NK-92 treated with Interleukin-12 subunit alpha and Interleukin-12 subunit beta, amount 100 ng/mL, for 24 hours (cell line): ENCODE measurements around the gene TOMM5.
"Not testable (repeated sequence)": the region's sequence is repeated elsewhere in the genome, so short reads cannot be mapped to it uniquely, and the experiment has no call there.

Experiments
- DNase-seq: peaks from one replicate; lab custom pipeline; 2025; lab: John Stamatoyannopoulos, UW

The TOMM5 gene

DNA sequence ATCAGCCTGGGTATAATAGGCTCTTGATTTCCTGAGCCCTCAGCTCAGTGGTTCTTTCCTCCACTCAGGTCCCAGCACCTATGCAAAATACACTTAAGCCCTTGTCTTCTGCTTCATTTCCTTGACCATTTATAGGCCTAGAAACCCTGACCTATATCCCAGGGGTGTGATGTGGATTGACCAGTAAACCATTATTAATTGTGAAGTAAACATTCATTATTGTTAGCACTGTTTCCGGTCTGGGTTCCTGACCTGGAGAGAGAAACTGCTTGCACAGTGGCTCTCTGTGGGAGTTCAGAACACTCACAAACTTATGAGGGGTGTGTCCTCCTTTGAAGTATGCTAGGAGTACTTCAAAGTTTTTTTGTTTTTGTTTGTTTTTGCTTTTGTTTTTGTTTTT, 19.6 kb upstream of the TOMM5 start:
- no peak for DNase-seq

DNA sequence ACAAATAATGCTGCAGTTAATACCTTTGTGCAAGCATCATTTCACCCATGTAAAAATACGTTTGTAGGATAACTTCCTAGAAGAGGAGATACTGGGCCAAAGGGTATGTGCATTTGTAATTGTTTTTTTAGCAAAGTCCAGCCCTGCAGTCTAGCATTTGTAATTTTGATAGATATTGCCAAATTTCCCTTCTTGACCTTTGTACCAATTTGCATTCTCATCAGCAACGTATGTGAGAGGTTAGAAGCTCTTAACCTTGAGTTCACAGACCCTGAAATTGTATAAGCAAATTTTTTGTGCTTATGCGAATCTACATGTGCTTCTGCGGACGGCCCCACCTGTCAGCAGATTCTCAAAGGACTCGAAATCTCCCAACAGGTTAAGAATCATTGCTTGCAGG, 18.6 kb upstream of the TOMM5 start:
- DNase-seq: no peak

DNA sequence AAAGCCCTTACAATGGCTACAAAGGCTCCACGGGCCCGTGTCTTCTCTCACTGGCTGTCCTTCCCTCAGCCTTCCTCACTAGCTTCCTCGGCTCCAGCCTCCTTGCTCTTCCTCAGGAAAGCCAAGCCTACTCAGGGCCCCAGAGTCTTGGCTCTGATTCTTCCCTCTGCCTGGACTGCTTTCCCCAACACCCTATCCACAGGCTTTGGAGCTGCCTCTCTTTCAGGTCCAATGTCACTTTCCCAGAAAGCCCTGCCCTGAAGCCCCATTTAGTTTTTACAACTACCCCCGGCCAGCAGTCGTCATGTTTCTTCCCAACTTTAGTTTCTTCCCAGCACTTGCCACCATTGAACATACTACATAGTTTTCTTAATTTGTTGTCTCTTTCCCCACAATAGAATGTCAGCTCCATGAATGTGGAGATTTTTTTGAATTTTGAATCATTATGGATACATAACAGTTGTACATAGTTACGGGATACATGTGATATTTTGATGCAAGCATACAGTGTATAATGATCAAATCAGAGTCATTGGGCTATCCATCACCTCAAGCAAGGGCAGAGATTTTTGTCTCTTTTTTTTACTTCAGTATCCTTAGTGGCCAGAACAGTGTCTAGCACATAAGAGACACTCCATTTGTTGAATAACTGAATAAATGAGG, 17.5 kb upstream of the TOMM5 start:
- no peak for DNase-seq

DNA sequence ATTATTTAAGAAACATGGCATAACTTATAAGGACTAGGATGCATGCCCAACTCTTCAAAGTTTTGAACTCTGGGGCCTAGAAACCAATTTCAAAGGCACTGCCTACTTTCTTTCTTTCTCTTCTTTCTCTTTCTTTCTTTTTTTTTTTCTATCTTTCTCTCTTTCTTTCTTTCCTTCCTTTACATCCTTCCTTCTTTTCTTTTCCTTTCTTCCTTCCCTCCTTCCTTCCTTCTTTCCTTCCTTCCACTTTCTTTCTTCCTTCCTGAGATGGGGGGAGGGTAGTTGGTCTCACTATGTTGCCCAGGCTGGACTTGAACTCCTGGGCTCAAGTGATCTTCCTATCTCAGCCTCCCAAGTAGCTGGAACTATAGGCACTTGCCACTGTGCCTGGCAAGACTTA, 15.9 kb upstream of the TOMM5 start:
- no peak for DNase-seq

DNA sequence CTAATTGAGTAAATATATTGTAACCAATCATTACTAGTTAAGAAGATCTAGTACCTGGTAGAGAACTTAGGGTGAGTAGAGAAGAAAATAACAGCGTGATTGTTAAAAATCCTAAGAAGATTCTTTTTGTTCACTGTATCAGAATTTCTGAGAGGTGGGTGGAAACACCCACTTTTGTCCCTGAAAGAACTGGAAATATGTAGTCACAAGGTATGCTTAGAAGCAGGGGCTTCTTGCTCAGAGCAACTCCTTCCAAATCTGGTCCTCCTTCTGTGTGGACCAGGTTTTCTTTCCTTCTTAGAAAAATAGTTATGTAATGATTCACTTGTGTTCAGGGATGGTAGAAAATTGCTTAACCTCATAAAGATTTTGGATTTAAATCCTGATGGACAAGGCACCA, 11.9 kb upstream of the TOMM5 start:
- no peak for DNase-seq

DNA sequence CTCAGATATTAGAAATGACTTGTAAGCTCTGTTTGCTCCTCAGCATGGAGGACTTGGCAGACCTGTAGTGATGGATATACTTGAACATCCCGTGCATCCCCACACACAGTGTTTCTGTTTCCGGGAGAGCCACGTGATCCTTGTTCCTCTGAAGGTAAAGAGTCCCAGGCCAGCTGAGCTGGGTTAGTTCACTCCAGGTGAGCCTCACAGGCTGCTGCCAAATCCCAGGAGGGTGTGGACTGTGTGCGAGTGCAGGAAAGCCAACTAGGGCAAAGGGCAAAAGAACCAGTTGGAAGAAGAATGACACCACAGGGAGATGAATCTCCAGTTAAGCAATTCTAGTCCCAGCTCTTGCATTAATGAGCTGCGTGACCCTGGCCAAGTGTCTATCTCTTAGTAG, 10.4 kb upstream of the TOMM5 start:
- no peak for DNase-seq

DNA sequence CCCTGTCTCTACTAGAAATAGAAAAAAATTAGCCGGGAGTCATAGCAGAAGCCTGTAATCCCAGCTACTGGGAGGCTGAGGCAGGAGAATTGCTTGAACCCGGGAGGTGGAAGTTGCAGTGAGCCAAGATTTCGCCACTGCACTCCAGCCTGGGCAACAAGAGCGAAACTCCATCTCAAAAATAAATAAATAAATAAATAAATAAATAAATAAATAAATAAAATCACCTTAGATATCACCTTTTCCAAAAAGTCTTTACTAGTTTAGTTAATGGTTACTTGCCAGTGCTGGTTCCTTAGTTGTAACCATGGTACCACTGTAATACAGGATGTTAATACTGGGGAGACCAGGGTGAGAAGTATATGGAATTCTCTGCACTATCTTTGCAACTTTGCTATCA, 9.7 kb upstream of the TOMM5 start:
- not testable (repeated sequence) for DNase-seq

DNA sequence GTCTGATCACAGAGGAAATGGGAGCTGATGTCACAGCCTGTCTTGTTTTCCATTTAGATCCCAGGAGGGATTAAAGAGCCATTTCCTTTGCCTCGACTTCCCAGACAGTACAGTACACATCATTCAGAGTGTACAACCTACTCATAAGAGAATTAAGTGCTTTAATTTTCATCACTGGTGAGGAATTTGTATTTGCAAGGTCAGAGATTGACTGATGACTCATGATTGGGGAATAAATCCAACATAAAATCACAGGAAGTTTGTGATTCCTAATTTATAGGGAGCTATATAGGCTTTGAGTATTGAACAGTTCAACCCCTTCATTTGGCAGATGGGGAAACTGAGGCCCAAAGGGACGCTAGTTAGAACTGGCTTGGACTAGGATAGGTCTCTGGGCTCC, 4.1 kb upstream of the TOMM5 start:
- no peak for DNase-seq

DNA sequence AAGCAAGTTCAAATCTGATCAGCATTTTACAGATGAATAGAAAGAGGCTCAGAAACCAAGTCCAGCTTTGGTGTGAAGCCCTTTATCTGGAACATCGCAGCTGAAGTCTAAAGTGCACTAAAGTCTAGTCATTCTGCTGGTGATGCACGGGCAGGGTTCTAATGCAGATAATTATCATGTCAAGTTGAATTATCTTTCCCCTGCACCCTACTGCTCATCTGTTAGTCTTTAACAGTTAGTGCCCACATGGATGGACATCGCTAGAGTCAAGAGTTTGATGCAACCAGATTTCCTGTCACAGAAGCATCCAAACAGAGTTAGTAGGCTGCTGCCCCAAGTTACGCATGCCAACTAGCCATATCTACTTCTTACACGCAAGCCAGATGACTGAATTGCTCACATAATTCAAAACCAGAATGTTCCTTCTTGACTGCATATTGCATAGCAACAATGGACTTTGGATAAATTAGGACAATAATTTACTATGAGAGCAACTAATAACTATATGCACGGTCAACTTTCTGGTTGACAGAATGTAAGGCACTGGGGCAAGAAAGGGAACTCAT, 1.6 kb upstream of the TOMM5 start:
- no peak for DNase-seq

DNA sequence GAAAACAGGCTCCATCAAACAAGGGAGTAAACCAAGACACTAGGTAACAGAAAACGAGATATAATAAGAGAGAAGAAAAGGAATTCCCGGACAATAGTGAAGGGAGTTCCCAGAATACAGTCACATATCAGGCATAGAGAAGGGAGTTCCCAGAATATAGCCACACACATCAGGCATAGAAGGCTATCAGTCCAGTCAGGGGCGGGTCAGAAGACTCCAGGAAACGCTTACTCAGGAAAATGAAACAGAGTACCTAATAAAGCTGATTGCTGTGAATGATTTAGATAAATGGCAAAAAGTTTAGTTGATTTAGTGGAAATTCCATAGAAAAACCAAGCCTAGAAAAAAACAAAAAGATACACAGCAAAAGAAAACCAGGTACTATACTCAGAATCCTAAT, 4.9 kb downstream of the TOMM5 start:
- DNase-seq: no peak

DNA sequence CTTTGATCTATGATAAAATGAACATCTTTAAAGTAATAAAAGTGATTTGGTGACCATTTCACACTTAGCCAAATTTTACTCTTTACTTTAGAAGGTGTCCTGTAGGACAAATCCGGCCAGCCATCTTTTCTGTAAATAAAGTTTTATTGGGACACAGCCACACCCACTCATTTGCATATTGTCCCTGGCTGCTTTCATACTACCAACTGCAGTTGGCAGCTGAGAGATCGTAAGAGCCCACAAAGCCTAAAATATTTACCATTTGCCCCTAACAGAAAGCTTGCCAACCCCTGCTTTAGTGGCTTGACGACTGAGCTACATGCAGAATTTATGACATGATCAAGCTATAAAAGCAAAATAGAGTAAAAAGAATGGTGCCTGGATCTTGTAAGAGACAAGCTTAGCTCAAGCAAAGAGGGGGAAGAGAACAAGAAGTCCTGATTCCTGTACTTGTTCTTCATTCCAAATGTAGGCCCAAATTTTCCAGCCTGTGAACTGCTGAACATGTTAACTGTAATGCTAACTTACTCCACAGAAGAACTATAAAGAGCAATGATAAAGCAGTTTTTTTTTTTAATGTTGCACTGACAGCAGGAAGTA, 8.8 kb downstream of the TOMM5 start:
- no peak for DNase-seq

DNA sequence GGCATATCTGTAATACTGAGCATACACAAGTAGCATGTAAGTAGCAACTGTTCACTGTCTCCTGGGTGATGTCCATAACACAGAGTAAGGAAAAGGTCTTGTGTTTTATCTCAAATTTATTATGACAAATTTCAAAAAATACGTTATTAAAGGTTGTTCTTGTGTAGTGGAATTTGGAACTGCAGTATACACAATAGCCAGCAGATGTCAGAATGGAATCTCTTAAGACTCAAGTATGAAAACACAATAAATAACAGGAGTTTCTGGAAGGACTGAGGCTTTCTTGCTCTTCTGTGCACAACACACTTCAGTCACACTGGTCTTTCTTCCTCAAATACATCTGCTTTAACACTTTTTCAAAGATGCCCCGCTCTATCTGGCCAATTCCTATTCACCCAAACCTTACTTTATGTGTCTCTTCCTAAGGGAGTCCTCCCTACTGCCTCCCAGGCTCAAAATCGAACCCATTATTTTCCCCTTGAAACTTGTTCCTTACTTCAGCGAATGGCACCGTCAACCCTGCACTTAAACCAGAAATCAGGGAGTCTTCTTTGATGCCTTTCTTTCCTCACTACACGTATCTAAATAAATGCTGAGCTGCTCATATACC, 9.7 kb downstream of the TOMM5 start:
- no peak for DNase-seq

DNA sequence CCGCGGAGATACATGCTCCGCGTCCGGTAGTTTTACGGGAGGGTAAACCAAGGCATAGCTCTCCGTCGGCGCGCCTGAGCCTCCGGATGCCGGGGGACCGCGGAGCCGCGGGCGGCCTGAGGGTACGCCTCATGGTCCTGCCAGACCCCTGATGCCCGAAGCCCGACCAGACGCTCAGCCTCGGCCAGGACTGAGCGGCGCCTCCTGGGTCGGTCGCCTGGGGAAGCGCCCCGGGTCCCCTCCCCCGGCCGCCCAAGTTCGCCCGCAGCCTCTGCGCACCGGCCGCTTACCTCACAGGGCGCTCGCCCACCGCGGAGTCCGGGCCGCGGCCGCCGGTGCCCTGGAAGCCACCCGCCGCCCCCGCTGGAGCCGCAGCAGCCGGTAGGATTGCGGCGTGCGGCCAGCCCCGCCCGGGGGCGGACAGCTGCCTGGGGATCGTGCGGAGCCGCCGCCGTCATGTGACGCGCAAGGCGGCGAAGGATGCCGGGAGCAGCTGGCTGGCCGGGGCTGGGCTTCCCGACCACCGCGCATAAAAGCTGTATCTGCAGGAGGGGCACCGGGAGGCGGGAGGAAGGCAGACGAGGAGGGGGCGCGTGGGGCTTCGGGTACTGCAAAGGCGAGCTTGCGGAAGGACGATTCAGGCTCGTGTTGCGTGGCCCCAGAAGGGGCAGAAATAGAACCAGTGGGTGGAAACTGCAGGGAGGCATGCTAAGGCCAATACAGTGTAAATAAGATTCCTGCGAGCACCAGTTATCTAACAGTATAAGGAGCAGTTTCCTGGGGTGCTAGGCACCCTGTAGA, 16.3 kb downstream of the TOMM5 start, which contains the start of gene FBXO10:
Gene FBXO10 (minus strand): TSS at position 460 of the 801 bp plus-strand sequence. CDS start 34,612 bp downstream, outside the sequence.
- no peak for DNase-seq

DNA sequence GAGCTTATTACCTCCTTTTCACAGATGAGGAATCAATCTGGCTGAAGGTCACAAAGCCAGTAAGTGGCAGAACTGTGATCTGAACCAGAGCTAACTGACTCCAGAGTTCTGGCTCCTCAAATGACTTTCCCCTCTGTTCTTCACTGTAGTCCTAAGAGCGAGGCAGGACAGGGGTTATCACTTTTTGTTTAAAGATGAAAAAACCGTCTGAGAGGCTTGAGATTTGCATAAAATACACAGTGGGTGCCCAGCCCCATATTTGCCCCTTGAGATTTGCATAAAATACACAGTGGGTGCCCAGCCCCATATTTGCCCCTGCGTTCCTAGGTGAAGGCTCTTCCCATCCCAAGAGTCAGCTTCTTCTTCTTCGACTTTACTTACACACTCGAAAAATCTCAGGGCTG, 16.9 kb downstream of the TOMM5 start:
- no peak for DNase-seq

DNA sequence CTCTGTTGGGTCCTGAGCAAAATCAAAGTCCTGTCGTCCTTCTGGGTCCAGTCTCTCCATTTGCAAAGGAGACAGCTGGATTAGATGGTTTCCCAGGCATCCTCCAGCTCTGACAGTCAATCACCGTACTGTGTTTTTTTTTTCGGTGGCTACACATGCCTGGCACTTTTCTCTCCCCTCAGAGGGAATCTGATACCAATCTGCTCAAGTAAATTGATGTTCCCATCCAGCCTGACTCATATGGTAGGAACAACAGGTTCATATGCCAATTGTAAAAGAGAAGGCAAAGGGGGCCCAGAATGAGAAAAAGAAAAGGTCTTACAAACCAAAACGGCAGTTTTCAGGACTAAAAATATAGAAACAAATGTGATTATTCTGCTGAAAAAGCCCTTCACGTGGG, 17.4 kb downstream of the TOMM5 start:
- no peak for DNase-seq

DNA sequence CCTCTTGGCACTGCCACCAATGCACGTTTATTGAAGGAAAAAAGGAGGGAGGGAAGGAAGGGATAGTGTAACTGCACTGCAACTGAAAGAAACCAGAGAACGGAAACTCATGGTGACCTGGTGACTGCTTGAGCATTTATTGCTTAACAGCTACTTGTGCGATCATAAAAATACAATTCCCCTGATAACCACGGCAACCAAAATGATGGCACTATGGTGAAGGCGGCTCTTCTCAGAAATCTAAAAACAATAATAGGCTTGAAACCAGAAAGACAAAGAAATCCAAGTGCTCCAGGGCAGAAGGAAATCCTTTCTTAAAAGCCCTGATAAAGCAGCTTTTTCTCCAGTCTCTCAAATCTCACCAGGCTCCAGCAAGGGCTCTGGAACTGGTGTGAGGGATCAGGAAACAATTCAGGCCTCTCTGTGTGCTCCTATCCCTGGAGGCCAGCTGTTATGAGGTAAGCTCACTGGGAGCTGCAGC, 18.1 kb downstream of the TOMM5 start:
- DNase-seq: no peak

DNA sequence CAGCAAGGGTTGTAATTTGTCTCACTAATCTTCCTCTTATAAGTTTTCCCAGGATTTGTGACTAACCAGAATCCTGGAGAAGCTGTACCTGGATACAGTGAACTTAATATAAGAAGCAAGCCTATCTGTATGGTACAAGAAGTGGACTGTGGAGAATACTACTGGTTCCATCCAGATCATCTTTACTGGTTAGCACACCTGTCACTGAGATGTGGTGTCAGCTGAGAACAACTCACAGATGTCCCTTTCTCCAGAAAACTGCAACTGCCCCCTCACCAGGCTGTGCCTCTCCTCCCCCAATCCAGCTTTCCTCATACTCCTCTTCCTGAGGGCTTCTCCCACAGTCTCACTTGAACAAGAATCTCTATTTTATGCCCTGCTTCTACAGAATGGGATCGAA, 21.1 kb downstream of the TOMM5 start:
- no peak for DNase-seq

DNA sequence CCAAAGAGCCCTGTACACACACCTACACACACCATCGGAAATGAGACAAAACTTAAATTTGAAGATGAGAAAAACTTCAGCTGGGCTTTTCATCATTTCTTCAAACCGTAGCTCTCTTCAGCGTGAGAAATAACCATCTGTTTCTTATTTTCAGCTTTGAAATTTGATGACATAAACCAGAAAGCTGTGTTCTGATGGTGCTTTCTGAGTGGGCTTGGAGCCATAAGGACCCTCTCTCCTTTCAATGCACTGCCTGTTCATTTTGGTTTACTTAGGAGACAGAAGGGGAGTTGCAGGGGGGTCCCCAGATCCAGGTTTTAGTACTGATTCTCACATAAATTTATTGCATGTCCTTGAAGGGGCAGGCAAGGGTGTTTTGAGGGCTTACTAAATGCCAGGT, 25.7 kb downstream of the TOMM5 start:
- DNase-seq: no peak

DNA sequence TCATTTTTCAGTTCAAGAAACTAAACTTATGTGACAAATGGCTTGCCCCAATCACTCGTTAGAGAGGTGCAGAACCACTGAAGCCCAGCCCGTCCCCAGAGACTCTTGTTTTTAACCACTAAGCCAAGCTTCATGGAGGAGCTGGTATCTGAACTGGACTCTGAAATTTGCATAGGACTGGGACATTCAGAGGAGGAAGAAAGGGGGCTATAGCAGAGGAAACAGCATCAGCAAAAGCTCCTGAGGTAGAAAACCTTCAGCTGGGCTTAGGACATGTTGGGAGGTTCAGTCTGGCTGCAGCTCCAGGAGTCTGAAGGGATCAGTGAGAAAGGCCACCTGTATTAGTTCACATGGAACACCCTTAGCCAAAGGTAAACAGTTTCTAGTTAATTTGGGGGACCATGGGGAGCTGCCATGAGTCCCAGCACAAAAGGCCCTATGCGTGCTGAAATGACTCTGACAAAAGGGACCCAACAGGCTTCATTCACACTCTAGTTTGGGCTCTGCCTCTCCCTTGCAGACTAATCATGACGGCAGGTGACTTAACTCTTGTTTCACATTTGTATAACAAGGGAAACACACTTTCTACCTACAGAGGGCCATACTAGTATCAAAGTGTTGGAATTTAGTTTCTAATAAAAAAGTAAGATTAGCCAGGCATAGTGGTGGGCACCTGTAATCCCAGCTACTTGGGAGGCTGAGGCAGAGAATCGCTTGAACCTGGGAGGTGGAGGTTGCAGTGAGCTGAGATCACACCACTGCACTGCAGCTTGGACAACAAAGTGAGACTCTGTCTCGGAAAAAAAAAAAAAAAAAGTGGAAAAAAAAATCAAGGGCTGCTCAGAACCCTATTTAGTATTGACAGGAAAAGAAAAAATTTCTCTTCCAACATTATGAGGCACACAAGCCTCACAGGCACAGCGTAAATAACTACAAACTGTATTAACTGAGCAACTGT, 26.5 kb downstream of the TOMM5 start:
- DNase-seq: no peak

DNA sequence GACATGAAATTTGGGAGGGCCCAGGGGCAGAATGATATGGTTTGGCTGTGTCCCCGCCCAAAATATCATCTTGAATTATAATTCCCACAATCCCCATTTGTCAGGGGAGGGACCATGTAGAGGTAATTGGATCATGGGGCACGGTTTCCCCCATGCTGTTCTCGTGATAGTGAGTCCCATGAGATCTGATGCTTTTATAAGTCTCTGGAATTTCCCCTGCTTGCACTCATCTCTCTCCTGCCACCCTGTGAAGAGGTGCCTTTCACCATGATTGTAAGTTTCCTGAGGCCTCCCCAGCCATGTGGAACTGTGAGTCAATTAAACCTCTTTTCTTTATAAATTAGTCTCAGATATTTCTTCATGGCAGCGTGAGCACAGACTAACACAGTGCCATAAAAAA, 27.5 kb downstream of the TOMM5 start:
- no peak for DNase-seq

DNA sequence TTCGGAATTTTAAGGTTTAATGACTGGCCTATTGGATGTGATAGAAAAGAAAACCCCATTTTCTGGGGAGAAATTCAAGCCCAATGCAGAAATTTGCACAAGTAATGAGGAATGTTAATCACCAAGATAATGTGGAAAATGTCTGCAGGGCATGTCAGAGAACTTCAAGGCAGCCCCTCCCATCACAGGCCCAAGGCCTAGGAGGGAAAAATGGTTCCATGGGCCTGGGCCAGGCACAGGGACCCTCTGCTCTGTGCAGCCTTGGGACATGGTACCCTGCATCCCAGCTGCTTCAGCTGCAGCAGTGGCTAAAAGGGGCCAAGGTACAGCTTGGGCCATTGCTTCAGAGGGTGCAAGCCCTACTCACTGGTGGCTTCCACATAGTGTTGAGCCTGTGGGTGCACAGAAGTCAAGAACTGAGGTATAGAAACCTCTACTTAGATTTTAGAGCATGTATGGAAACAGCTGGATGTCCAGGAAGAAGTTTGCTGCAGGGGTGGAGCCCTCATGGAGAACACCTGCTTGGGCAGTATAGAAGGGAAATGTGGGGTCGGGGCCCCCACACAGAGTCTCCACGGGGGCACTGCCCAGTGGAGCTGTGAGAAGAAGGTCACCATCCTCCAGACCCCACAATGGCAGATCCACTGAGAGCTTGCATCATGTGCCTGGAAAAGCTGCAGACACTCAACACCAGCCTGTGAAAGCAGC, 28.4 kb downstream of the TOMM5 start:
- no peak for DNase-seq
